Hematopoietic multipotent progenitor cell treated with erythropoietin and hydrocortisone succinate and interleukin-3 and kit ligand, for 8 days (in vitro differentiated cells): Measurements from ENCODE around the gene MPL.
"Not testable (repeated sequence)": the region's sequence is repeated elsewhere in the genome, so short reads cannot be mapped to it uniquely, and the experiment has no call there.

Experiments used
- DNase-seq: peaks from one replicate; pipeline ENCODE4 v3.0.0-alpha.2; 2015

MPL gene

DNA sequence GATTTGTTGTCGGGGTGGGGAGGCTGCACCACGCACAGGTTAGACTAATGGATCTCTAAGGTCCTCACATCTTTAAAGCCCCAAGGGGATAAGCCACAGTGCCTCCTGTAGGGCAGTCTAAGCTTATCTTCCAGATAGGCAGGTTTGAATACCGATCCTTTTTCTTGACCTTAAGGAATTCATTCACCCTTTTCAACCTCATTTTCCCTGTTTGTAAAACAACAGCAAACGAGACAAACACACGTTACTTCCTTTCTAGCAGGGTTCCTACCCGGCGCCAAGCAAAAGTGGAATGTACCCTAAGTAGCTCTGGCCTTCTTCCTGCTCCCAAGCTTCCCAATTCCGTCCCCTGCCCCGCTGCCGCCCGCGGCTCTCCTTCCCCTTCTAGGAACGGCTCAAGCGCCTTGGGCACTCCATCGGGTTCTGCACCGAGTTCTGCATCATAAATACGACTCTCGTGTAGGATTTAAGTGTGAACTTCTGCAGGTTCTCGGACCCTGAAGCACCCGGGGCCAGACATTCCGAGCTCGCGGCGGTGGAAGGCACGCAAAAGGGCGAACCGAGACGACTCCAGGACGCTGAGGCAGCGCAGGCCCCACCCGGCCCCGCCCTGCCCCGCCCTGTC is 20.6 kb downstream of the MPL start:
- peak; percentile 70 for DNase-seq

DNA sequence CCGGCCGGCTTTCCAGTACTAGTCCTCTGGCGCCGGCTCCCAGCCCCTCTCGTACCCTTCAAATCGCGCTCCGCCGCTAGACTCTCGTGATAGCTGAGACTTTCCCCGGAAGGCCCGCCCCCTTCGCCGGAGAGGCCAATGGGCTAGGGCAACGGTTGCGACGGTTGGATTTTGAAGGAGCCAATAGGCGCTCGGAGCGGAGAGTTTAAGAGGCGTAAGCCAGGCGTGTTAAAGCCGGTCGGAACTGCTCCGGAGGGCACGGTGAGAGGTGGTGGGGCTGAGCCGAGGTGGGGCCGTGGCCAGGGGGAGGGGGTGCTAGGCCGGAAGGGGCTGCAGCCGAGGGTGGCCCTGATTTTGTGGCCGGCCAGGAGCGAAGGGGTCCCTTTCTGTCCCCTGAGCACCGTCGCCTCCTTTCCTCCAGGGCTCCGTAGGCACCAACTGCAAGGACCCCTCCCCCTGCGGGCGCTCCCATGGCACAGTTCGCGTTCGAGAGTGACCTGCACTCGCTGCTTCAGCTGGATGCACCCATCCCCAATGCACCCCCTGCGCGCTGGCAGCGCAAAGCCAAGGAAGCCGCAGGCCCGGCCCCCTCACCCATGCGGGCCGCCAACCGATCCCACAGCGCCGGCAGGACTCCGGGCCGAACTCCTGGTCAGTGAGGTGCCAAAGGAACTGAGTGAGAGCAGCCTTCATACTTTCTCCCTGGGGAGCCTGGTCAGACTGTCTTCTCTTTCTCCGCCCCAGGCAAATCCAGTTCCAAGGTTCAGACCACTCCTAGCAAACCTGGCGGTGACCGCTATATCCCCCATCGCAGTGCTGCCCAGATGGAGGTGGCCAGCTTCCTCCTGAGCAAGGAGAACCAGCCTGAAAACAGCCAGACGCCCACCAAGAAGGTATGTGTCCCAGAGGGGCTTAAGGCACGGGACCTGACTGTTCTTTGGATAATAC is 21.4 kb downstream of the MPL start, which contains the start of gene CDC20:
TSS of gene CDC20 (plus strand) at position 236 of the 948 bp plus-strand sequence. CDS start at position 471, 235 bp downstream.
- peak; percentile 98 for DNase-seq

DNA sequence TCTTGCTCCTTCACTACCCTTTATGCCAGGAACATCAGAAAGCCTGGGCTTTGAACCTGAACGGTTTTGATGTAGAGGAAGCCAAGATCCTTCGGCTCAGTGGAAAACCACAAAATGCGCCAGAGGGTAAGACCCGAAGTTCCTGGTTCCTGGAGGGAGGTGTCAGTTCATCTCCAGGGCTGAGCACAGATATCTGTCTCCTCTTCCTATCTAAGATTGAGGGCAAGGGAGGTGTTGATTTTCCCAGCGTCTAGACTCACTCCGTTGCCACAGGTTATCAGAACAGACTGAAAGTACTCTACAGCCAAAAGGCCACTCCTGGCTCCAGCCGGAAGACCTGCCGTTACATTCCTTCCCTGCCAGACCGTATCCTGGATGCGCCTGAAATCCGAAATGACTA is 22.1 kb downstream of the MPL start:
- DNase-seq: no peak

DNA sequence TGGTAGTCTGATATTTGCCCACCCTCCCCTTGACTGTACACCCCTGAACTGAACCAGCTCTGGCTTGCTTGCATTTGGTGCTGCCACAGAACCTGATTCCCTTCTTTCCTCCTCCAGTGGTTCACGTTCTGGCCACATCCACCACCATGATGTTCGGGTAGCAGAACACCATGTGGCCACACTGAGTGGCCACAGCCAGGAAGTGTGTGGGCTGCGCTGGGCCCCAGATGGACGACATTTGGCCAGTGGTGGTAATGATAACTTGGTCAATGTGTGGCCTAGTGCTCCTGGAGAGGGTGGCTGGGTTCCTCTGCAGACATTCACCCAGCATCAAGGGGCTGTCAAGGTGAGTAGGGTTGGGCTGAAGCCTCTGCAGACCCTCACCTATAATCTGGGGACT is 23.0 kb downstream of the MPL start:
- DNase-seq: no peak

DNA sequence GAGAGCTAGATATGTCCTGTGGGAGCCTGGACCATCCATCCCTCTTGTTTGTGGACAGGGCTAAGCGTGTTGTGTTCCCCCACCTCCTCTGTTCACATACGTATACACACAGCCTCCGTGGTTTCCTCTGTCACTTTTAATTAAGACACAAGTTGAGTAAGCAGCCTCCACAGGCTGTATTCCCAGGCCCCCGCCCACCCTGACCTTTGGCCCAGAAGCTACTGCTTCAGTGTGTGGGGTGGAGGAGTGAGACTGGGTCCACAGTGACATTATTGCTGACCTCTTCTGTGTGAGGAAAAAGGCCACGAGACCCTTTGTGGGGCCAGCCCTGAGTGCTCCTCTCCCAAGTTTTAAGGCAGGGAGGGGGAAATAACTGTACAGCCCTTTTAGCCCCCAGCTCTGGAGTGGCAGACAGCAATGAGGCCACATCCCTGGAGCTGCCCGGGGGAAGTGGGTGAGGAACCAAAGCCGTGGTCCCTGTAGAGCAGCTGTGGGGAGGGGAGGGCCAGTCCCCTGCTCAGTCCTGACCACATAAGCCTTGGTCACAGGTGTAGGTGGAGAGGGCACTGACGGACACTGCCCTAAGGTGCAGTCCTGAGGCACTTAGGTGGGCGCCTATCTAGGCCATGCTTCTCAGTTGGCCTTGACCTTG is 25.8 kb downstream of the MPL start:
- DNase-seq: no peak

DNA sequence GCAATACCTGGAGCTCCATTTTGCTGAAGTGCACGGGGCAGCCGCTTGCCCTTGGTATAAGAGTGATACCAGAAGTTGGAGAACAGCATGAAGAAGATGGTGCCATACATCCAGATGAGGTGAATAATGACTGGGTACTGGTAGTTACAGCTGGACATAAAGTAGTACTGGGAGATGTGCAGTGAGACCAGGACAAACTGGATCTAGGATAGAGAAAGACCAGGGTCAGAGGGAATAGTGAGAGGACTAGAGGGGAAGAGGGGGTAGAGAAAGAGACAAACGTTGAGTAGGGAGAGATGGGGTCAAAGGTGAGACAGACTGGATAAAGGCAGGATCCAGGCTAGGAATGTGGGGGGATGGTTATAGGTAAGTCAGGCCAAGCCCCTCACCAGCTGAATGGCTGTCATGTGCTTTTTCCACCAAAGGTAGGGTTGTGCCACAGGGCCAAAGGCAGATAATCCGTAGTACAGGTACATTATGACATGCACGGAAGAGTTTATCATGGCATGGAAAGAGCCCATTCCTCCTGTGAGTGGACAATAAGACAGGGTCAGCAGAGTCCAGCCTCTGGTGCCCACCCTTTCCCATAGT is 26.4 kb downstream of the MPL start:
- DNase-seq: no peak

DNA sequence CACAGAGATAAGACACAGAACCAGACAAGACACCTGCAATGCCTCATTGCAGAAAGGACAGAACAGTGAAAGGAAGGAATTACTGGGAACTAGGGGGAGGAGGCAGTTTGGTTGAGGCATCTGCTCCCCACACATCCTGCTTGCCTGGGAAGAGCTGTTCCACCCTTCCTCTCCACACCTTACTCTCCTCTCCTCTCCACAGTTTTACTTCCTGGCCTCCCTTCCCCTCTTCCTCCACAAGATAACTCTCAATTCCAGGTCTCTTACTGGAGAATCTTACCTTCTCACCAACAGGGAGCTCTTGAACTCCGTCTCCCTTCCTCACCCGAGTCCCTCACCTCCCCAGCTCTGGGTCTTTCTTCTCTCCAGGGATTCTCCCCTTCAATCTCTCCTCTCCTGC is 28.1 kb downstream of the MPL start:
- DNase-seq: no peak

DNA sequence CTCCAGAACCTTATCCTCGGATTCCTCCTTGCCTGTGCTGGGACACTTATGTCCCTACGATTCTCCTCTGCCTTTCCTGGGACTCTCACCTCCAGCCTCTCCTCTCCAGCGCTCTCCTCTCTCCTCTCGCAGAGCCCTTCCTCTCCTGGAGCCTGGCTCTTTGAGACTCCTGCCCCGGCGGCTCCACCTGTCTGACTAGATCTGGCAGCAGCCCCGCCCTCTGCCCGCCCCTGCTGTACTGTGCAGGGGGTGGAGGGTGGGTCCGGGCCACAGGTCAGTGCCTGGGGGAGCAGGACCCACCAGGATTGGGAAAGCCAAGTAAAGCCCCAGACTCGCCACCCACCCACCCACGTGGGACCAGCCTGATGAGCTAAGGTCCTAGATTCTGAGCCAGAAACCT is 28.6 kb downstream of the MPL start:
- DNase-seq: no peak

DNA sequence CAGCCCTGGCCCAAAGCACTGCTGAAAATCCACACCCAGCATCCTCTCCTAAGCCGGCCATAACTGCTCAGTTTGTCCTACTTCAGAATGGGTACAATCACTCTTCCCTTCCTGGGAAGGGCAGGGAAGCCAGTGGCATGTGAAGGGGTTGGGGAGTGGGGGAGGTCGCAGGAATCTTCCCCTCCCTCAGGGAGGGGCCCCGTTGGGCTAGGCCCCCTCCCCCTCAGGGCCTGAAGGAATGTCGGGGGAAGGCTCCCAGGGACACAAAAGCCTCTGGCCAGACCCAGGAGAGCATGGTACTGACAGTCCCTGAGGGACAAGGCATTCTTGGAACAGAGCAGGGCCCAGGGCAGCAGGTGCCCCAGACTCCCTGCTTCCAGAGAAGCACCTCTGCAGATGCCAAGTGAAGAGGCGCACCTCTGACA is 29.0 kb downstream of the MPL start:
- no peak for DNase-seq

DNA sequence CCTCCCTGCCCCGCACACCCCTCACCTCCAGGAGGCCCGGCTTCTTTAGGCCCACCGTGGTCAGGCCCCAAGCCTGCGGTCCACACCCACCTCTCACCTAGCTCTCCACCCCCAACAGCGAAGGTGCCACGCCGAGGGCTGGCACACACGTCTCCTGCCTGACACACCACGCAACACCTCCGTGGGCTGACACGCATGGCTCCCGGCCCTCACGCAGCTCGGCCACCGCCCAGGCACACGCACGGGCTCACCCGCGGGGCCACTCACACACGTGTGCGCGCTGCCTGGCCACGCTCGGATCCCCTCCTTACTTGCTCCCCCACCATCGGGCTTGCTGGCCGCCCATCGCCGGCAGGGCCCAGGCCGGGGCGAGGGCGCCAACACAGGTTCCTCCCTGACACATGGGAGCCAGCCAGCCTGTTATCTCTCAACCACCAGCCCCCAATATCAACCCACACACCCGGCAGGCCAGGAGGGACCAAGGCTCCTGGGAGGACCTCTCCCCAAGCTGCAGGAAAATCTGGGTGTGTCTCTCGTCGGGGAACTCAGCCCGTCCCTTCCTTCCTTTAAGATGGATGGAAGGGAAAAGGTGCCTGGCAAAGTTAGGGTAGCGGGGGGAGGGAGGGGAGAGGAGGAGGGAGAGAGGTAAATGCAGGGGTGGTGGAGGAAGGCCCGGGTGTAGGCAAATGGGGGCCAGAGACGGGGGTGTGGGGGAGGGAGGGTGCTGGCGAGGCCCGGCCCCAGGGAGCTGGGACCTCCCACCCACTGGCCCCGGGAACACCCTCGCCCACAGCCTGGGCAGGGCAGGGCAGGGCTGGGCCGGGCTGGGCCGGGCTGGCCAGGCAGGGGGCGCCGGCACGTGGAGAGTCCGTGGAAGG is 29.6 kb downstream of the MPL start:
- DNase-seq: peak; percentile 95

DNA sequence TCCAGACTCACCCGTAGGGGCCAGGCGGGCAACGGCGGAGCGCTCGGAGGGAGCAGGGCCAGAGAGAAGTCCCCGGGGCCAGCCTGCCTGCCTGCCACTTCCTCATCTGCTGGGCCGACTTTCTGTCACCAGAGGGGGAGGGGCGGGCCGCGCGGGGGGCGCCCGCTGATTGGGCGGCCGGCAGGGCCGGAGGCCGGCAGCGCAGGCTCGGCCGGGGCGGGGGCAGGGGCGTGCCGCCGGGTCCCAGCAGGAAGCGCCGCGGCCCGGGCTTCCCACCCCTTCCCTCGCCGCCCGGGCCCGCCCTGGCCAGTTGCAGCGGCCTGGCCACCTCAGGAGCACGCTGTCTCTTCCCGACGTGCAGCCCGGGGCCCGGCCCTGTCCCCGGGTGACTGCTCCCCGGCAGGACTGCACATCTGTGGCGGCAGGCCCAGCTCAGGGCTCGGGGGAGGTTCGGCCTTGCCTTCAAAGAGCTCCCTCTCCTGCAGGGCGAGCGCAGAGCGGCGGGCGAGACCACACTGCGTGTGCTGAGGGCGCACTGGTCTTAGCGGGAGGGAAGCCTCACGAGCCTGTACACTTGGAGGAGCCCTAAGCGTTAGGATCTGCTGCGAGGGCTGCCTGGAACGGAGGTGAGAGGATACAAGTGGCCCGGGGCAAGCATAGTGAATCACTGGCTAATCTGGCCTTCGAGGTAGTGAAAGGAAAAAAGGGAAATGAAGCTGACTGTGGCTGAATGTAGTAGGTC is 30.5 kb downstream of the MPL start, which contains the start of gene ELOVL1:
TSS of gene ELOVL1 (minus strand) at position 108 of the 742 bp plus-strand sequence. CDS start 2,402 bp downstream, outside the sequence.
- DNase-seq: peak; percentile 87

DNA sequence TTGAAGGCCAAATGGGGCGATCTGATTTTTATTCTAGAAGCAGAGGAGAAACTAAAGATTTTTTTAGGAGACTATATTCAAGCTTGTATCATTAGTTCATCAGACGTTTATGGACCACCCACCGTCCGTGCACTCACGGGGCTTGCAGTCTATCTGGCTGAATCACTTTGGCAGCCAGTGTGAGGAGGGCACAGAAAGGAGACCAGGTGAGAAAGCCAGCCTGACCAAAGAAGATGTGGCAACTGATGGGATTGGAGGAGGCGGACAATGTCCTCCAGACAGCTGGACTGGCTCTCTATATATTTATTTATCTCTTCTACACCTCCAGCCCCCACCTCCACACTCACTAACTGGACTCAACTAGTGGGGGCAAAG is 31.0 kb downstream of the MPL start:
- DNase-seq: no peak

DNA sequence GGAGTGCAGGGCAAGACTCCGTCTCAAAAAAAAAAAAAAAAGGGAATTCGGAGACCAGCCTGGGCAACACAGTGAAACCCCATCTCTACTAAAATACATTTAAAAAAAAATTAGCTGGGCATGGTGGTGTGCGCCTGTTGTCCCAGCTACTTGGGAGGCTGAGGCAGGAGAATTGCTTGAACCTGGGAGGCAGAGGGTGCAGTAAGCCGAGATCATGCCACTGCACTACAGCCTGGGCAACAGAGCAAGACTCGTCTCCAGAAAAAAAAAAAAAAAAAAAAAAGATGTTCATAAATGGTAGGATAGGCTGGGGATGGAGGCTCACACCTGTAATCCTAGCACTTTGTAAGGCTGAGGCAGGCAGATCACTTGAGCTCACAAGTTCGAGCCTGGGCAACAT is 32.2 kb downstream of the MPL start:
- DNase-seq: not testable (repeated sequence)

DNA sequence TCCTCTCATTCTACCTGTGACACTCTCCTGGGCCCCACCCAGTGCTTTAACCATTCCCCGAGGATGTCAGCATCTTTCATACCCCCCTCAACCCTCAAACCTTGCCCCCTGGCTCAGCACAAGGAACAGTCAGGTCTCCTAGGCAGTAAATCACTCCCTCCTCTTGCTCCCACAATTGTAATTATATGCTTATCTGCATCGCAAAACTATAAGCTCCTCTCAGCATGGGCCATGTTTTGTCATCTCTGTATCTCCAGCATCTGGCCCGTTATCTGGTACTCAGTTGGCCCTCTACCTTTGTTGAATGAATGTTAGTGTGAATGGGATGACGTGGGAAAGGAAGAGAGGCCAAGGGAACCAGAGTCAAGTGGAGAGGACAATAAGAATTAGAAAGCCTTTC is 32.9 kb downstream of the MPL start:
- DNase-seq: no peak

DNA sequence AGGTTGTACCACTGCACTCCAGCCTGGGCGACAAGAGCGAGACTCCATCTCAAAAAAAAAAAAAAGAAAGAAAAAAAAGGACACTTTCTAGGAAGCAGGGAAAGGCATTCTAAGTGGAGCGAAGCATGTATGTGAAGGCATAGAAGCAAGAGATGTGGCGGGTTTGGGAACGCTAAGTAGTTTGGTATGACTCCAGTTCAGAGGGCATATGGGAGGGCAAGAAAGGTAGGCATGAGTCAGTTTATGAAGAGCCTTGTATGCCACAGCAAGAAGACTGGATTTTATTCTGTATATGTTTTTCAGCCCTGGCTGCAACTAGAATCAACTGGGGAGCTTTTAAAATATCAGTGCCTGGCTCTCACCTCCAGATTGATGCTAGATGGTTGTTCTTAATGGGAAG is 34.6 kb downstream of the MPL start:
- DNase-seq: no peak

DNA sequence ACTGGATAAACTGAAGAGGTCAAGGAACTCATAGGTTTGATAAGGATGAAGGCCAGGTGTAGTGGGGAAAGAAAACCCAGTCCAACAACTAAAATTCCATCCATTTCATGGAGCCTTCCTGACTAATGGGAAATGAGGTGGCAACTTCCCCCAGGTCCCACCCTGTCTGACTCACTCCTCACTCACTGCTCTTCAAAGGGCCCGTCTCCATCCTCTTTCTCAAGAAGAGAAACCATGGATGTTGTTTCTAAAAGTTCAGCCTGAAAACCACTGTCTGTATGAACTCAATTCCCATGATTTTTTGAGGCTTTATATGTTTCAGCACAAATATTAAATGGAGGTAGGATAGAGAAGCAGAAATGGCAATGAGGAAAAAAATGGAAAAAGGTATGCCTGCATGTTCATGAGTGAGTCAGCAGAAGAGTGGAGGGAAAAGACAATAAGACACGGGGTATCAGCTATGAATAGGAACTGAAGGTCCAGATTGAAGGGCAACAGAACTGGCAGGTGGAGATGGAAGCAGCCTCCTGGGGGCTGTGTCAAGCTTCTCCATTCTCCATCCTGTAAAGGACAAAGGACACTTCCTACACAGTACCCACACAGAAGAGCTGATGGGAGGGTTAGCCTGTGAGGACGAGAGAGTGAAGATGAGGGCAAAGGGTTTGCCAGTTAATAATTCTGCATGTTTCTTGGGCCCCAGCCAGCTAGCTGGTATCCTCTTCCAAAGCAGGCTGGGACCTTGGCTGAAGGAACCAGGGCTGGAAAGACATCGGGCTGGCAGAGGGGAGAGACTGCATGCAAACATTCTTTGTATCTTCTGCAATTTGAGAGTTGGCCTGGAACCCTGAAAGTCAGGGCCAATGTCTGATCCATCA is 35.7 kb downstream of the MPL start:
- DNase-seq: no peak

DNA sequence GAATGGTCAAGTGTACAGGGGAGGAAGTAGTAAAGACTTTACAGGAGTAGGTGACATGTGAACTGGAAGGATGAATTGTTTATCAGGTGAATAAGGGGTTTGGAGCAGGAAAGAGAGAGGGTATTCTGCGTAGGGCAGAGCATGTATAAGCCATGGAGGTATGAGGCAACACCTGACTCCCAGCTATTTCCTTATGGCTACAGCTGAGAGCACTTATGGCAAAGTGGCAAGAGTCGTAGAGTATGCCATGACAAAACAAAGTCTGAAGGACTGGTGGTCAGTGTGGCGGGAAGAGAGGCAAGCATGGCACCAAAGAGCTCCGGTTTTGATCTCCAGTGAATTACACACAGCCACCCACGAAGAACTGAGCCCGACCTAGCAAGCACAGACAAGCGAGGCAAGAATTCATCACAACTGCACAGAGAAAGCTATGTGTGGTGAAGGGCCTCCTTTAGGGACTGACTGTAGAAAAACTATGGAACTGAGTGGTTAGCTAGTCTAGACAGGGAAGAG is 39.2 kb downstream of the MPL start:
- no peak for DNase-seq

DNA sequence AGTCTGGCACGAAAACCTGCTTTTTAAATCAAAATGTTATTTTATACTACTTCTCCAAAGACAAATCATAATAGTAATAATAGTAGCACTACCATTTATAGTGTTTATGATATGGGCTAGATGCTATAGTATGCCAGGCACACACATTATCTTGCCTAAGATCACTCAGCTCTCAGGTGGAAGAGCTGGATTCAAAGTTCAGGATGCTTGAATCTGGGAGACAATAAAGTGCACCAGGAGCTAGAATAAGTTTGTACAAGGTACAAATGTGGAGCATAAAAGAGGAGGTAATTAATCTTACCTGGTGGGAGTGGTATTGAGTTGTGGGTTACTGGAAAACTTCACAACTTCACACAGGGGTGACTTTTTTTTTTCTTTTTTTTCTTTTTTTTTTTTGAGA is 40.2 kb downstream of the MPL start:
- DNase-seq: no peak

DNA sequence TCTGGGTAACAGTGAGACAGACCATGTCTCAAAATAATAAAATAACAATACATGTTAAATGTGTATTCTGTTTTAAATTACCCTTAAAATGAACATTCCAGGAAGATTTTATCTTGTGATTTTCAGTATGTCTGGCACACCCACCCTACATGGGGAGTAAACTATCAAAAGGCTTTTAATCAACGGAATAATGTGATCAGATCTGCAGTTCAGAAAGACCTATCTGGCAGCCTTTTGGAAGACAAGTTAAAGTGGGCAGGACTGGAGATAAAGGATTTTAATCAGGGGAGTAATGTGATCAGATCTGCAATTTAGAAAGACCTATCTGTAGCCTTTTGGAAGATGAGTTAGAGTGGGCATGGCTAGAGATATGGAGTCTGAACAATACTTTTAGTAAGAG is 41.9 kb downstream of the MPL start:
- DNase-seq: no peak

DNA sequence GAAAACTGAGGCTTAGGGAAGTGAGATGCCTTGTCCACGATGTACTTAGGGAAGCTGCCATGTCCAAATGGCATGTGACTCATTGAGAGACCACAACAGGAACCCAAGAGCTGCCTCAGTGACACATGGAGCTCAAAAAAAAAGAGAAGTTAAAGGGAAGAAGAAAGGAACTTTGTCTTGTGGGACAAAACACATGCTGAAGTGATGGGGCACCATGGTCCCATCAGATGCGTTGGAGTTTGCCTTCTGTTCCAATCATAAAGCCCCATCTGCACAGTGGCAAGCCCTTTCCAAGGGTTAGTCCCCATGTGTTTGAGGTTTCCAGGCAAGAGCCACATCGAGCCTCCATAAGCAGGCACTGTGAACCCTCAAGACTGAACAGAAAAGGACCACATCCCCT is 44.0 kb downstream of the MPL start:
- no peak for DNase-seq
